Measurements from ENCODE around the gene CLTC. TPM values are rescaled to one million over a fixed set of nuclear protein-coding genes. Genes with fewer than 3 reads are reported as not detected.

CLTC gene
- total and polyA plus RNA-seq, 2 of the 8 experiments (the other 6 are each of a cell fraction or from before 2014, with no cell fraction given) = 175 to 283 TPM

DNA sequence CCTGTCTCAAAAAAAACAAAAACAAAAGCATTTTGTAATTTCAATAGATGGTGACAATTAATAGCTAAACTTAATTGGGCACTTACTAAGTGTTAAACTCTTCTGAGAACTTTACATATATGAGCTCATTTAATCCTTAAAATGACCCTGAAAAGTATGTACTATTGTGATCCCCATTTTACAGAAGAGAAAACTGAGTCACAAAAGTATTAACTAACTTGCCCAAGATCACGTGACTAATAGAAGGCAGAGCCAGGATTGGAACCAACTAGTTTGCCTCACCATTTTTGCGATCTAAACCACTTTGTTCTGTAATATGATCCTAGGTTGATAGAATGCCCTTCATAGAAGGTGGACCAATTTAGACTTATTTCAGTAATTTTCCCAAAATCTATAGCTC, 114.0 kb downstream of the CLTC start:
- H3K4ac ChIP-seq (replicated peaks; ENCODE audit: insufficient read length, low read depth, low read length) = no peak overlapping the region
- H3K4me1 ChIP-seq (replicated peaks in 1 of 4; ENCODE audit: control insufficient read depth in 3 of 4, insufficient read depth in 4 of 4, low read length in 3 of 4) = no peaks in the 10 kb centered on the region
- H4K20me1 ChIP-seq (replicated peaks in 1 of 2; ENCODE audit: control insufficient read depth in 1 of 2, insufficient read depth in 2 of 2, low read length in 2 of 2) = peaks cover 0 to 2% of the 10 kb centered on the region in 2 experiments
- no peak overlapping the region for H2BK12ac ChIP-seq (ENCODE audit: low read depth, low read length)
- H3K4me2 ChIP-seq (ENCODE audit: insufficient read depth in 1 of 2, low read depth in 2 of 2, low read length in 2 of 2) = no peak overlapping the region
- H3K27me3 ChIP-seq (replicated peaks in 1 of 4; ENCODE audit: control insufficient read depth in 3 of 4, extremely low read depth in 1 of 4, insufficient read depth in 3 of 4, low read length in 3 of 4) = no peaks in the 10 kb centered on the region
- H3K27ac ChIP-seq (ENCODE audit: low read depth, low read length) = no peak overlapping the region
- H3K56ac ChIP-seq (replicated peaks; ENCODE audit: insufficient read length, low read depth, low read length) = no peak overlapping the region
- DNase-seq (ENCODE audit: low read depth in 1 of 2, low spot score in 2 of 2) = no peak
- H4K91ac ChIP-seq (replicated peaks; ENCODE audit: insufficient read length, low read length) = no peak overlapping the region
- H3K79me2 ChIP-seq (ENCODE audit: control insufficient read depth in 1 of 2, insufficient read depth in 2 of 2, low read length in 2 of 2) = peaks cover 0 to 6% of the 10 kb centered on the region in 2 experiments; a peak in 1 of 4 replicates
- H2AK5ac ChIP-seq (ENCODE audit: low read depth, low read length) = no peak overlapping the region
- no peak overlapping the region for H4K8ac ChIP-seq (ENCODE audit: extremely low read depth, insufficient read depth, low read length)
- no peak overlapping the region for H3K14ac ChIP-seq (ENCODE audit: insufficient read length)
- no peak overlapping the region for H3K23ac ChIP-seq (ENCODE audit: insufficient read length)
- H2AFZ ChIP-seq (ENCODE audit: low read length) = no peak overlapping the region
- no peak overlapping the region for H2BK120ac ChIP-seq (replicated peaks; ENCODE audit: low read depth, low read length)
- no peaks in the 10 kb centered on the region for H3K23me2 ChIP-seq (ENCODE audit: low read depth, low read length)
- H3K4me3 ChIP-seq (ENCODE audit: extremely low read depth in 1 of 4, insufficient read depth in 2 of 4, low read depth in 3 of 4, low read length in 4 of 4) = no peak overlapping the region
- WGBS, 2 experiments (ENCODE audit: extremely low coverage in 1 of 2, insufficient coverage in 1 of 2, insufficient read length in 1 of 2, insufficient replicate concordance in 2 of 2, low coverage in 1 of 2, low lambda C conversion rate in 2 of 2, missing lambda C conversion rate in 1 of 2) = 98% methylated on average over 2 of the region's 2 CpGs; no CpG with 5 or more reads in 1 of the 2 experiments
- no peak for FAIRE-seq
- no peak overlapping the region for H3K9ac ChIP-seq (replicated peaks in 1 of 4; ENCODE audit: extremely low read depth in 1 of 4, low read depth in 3 of 4, low read length in 3 of 4)
- no peak overlapping the region for H2BK5ac ChIP-seq (ENCODE audit: low read depth, low read length)
- H2BK15ac ChIP-seq (ENCODE audit: low read length) = no peak overlapping the region
- H4K5ac ChIP-seq (ENCODE audit: insufficient read length, low read depth, low read length) = no peak overlapping the region
- ChIA-PET POLR2A (ENCODE audit: partially characterized antibody) (interaction anchor here (0.6 to 1.3 kb wide), 2 partner anchors 9 to 226 kb away, joined by 3 read pairs; no protein-coding TSS in a partner anchor), CTCF (ENCODE audit: partially characterized antibody) (interaction anchor here (0.6 to 1.1 kb wide), 6 partner anchors 10 to 160 kb away, joined by 3 to 4 read pairs (median 3); partner anchors contain the start of gene RPS6KB1)
- H3K9me3 ChIP-seq (ENCODE audit: insufficient read depth in 2 of 2, low read depth in 1 of 2, low read length in 1 of 2) = no peaks in the 10 kb centered on the region
- H3K79me1 ChIP-seq (ENCODE audit: low read depth, low read length) = no peaks in the 10 kb centered on the region; the same call in 1 of the 2 replicates
- no peak overlapping the region for H3K18ac ChIP-seq (ENCODE audit: extremely low read depth, low read length)
- no peaks in the 10 kb centered on the region for H3K36me3 ChIP-seq (ENCODE audit: control insufficient read depth in 2 of 4, insufficient read depth in 4 of 4, low read length in 3 of 4)
- H2BK20ac ChIP-seq (ENCODE audit: low read length) = no peak overlapping the region
- TF ChIP-seq TEAD4 (IDR thresholded peaks at IDR 0.05; ENCODE audit: low read depth, low read length) = no peak
- no peak for TF ChIP-seq GTF2F1 (IDR thresholded peaks at IDR 0.05; ENCODE audit: borderline replicate concordance, low read depth, low read length)
- no peak for TF ChIP-seq POLR2AphosphoS5 (IDR thresholded peaks at IDR 0.05; ENCODE audit: low read depth, low read length)
- no peak for TF ChIP-seq CREB1 (IDR thresholded peaks at IDR 0.05)
- no peak for TF ChIP-seq POLR2A (IDR thresholded peaks at IDR 0.05; ENCODE audit: control extremely low read depth in 1 of 2, low read depth in 2 of 2, low read length in 2 of 2)
- TF ChIP-seq RFX5 (IDR thresholded peaks at IDR 0.05; ENCODE audit: borderline replicate concordance, low read depth, low read length) = no peak
- TF ChIP-seq TAF1 (IDR thresholded peaks at IDR 0.05; ENCODE audit: low read depth, low read length) = no peak
- TF ChIP-seq CTBP2 (IDR thresholded peaks at IDR 0.05; ENCODE audit: borderline replicate concordance, insufficient read depth, insufficient read length, low read length) = no peak
- TF ChIP-seq CEBPB (IDR thresholded peaks at IDR 0.05; ENCODE audit: low read depth, low read length) = no peak
- TF ChIP-seq TCF12 (IDR thresholded peaks at IDR 0.05; ENCODE audit: low read depth, low read length) = no peak
- TF ChIP-seq SP2 (IDR thresholded peaks at IDR 0.05; ENCODE audit: low read length) = no peak
- TF ChIP-seq GABPA (IDR thresholded peaks at IDR 0.05; ENCODE audit: borderline replicate concordance, insufficient read depth, low read length) = no peak

Data from H1 (cell line).